Endothelial cell of umbilical vein (primary cell): Measurements from ENCODE around the gene TBX1. TPM values are rescaled to one million over a fixed set of nuclear protein-coding genes. Genes with fewer than 3 reads are reported as not detected.

ENCODE experiments used
- BruUV-seq: library from RNA; stranded (reverse); fragments of 400-500 nt; replicated peaks from 2 replicates; lab custom pipeline; 2021; lab: Mats Ljungman, UMichigan
- CTCF ChIA-PET: fragments of 300-600, 350-600 bp; sonication (Branson Sonifier 250); formaldehyde crosslinking; loops from one replicate; lab custom pipeline; 2021; ENCODE audit warnings: antibody characterized with exemption, inconsistent platforms; lab: Charles Lee
- POLR2A ChIA-PET: fragments of 300-600, 350-600 bp; sonication (Branson Sonifier 250); formaldehyde crosslinking; loops from one replicate; lab custom pipeline; 2021; ENCODE audit warnings: antibody characterized with exemption, inconsistent platforms; lab: Charles Lee
- DNase-seq: peaks from one replicate; pipeline ENCODE4 v3.0.0-alpha.2; 2011; ENCODE audit warnings: low read depth, low spot score
- FAIRE-seq: peaks from 2 replicates; lab custom pipeline; 2011; peaks lifted over from hg19 to GRCh38; lab: Jason Lieb, UNC
- H2AFZ ChIP-seq: 2 replicates; pipeline ENCODE4 v1.6.0; 2012; ENCODE audit warnings: low read depth, low read length, control low read depth, inconsistent platforms
- H3K27ac ChIP-seq: 2 replicates; pipeline ENCODE4 v1.5.1; 2011; ENCODE audit warnings: low read depth, mild to moderate bottlenecking, control low read depth, low read length, moderate library complexity; ENCODE audit not compliant: insufficient read depth
- H3K27me3 ChIP-seq, 2 experiments: 2 replicates each; pipeline versions ENCODE4 v1.6.0 to v1.6.1; 2011; ENCODE audit warnings: low read length in 2 of 2, mixed read lengths in 1 of 2; ENCODE audit not compliant: control insufficient read depth in 2 of 2, insufficient read depth in 2 of 2
- H3K36me3 ChIP-seq, 2 experiments: 2 replicates in 1 of 2; 3 replicates in 1 of 2; pipeline ENCODE4 v1.5.1; 2011; ENCODE audit warnings: low read length in 2 of 2, mild to moderate bottlenecking in 1 of 2, moderate library complexity in 1 of 2; ENCODE audit not compliant: control insufficient read depth in 2 of 2, insufficient read depth in 2 of 2; ENCODE audit errors: extremely low read depth in 1 of 2
- H3K4me1 ChIP-seq: 3 replicates; pipeline ENCODE4 v1.5.1; 2011; ENCODE audit warnings: mild to moderate bottlenecking, low read length; ENCODE audit not compliant: control insufficient read depth, insufficient read depth; ENCODE audit errors: extremely low read depth
- H3K4me2 ChIP-seq: 2 replicates; pipeline ENCODE4 v1.6.1; 2011; ENCODE audit warnings: low read length, control low read depth, mixed read lengths; ENCODE audit not compliant: insufficient read depth
- H3K4me3 ChIP-seq, 3 experiments: fragments of 200-600 bp in 1 of 3; sonication (generic), shearing (Covaris generic) in 1 of 3; replicated peaks in 1 of 3; 2 replicates each; pipeline ENCODE4 v1.5.1; 2011 to 2016; ENCODE audit warnings: control low read depth in 3 of 3, low read length in 3 of 3, mild to moderate bottlenecking in 2 of 3, inconsistent platforms in 1 of 3, low read depth in 1 of 3, moderate library complexity in 1 of 3; ENCODE audit not compliant: insufficient read depth in 1 of 3
- H3K79me2 ChIP-seq: 2 replicates; pipeline ENCODE4 v1.6.0; 2012; ENCODE audit warnings: low read length, inconsistent platforms; ENCODE audit not compliant: control insufficient read depth, insufficient read depth
- H3K9ac ChIP-seq: replicated peaks from 2 replicates; pipeline ENCODE3; 2011; ENCODE audit warnings: low read length, control low read depth; ENCODE audit not compliant: insufficient read depth; ENCODE audit errors: extremely low read depth
- H3K9me1 ChIP-seq: replicated peaks from 3 replicates; pipeline ENCODE4 v1.6.0; 2011; ENCODE audit warnings: mild to moderate bottlenecking, low read length; ENCODE audit not compliant: control insufficient read depth, insufficient read depth; ENCODE audit errors: extremely low read depth
- H3K9me3 ChIP-seq: replicated peaks from 2 replicates; pipeline ENCODE4 v1.5.1; 2012; ENCODE audit warnings: low read length, inconsistent platforms; ENCODE audit not compliant: control insufficient read depth, insufficient read depth
- H4K20me1 ChIP-seq: replicated peaks from 2 replicates; pipeline ENCODE3; 2011; ENCODE audit warnings: mild to moderate bottlenecking, low read length; ENCODE audit not compliant: control insufficient read depth, insufficient read depth; ENCODE audit errors: extremely low read depth
- CTCF ChIP-seq, 2 donors: IDR thresholded peaks; 1 replicate in 1 of 2; 2 replicates in 1 of 2; pipeline ENCODE4 v1.5.1; 2011; ENCODE audit warnings: low read length in 2 of 2, mild to moderate bottlenecking in 2 of 2, moderate library complexity in 2 of 2, control low read depth in 1 of 2, inconsistent platforms in 1 of 2, low read depth in 1 of 2; ENCODE audit not compliant: insufficient read depth in 1 of 2; ENCODE audit errors: extremely low read depth in 1 of 2
- EZH2 ChIP-seq: IDR thresholded peaks from 2 replicates; pipeline ENCODE4 v1.6.1; 2012; ENCODE audit warnings: borderline replicate concordance, low read depth, mild to moderate bottlenecking, moderate library complexity, low read length, inconsistent platforms; ENCODE audit not compliant: severe bottlenecking
- FOS ChIP-seq: IDR thresholded peaks from 2 replicates; pipeline ENCODE4 v1.6.1; 2011; ENCODE audit warnings: mild to moderate bottlenecking, low read length, moderate library complexity, borderline replicate concordance; ENCODE audit not compliant: insufficient read depth
- GATA2 ChIP-seq: IDR thresholded peaks from 2 replicates; pipeline ENCODE4 v1.7.0; 2011; ENCODE audit warnings: low read depth, mild to moderate bottlenecking, moderate library complexity, mixed read lengths, low read length; ENCODE audit not compliant: insufficient read length, insufficient read depth
- JUN ChIP-seq: IDR thresholded peaks from 2 replicates; pipeline ENCODE4 v1.6.1; 2011; ENCODE audit warnings: borderline replicate concordance, low read depth; ENCODE audit not compliant: insufficient read length, insufficient read depth
- MAX ChIP-seq: IDR thresholded peaks from 2 replicates; pipeline ENCODE4 v1.6.1; 2011; ENCODE audit not compliant: insufficient read depth, insufficient read length
- MYC ChIP-seq: IDR thresholded peaks from one replicate; pipeline ENCODE4 v1.6.1; 2011; ENCODE audit warnings: mild to moderate bottlenecking, low read depth, low read length
- POLR2A ChIP-seq: IDR thresholded peaks from 2 replicates; pipeline ENCODE4 v1.6.1; 2012; ENCODE audit warnings: low read depth, mild to moderate bottlenecking, control low read depth, low read length
- POLR2AphosphoS5 ChIP-seq: IDR thresholded peaks from 2 replicates; pipeline ENCODE4 v1.6.1; 2012; ENCODE audit warnings: low read depth, mild to moderate bottlenecking, control low read depth, low read length, moderate library complexity; ENCODE audit not compliant: insufficient read depth
- dilution Hi-C: fragments of 300-500 bp; cut with MboI; formaldehyde crosslinking; loops from one replicate; pipeline ENCODE4 v1.15.0; 2019; ENCODE audit warnings: low sequenced_read_pairs; ENCODE audit not compliant: extremely low pct_ligation_motif_present
- intact Hi-C: fragments of 100-400 bp; cut with micrococcal nuclease; formaldehyde crosslinking; loops from one replicate; pipeline ENCODE4 v1.10.0; 2022
- polyA plus RNA-seq, 4 experiments: library from polyadenylated mRNA; depleted of rRNA in 3 of 4; stranded (reverse) in 3 of 4; unstranded in 1 of 4; fragments of >200 nt; gene quantifications; 2 replicates each; pipeline versions ENCODE4 v1.2.1 to v1.2.3, GENCODE V29; 2011 to 2012; ENCODE audit warnings: missing spikeins in 1 of 4
- total RNA-seq: library from RNA; stranded (reverse); gene quantifications from 2 replicates; pipeline ENCODE4 v1.2.3, GENCODE V29; 2021

TBX1 gene
- total and polyA plus RNA-seq, 2 donors (not counting 3 experiments of a cell fraction or from before 2014, with no cell fraction given), result 11.0 to 30.2 TPM

- H3K9me1 ChIP-seq, result no peaks in the 10 kb centered on the region
- dilution Hi-C loops, result no loop called here
- no peak for TF ChIP-seq GATA2
- no peak for TF ChIP-seq CTCF (IDR thresholded peaks at IDR 0.05; ENCODE audit: extremely low read depth in 1 of 2, insufficient read depth in 1 of 2, low read depth in 1 of 2, low read length in 2 of 2)
- no peak for TF ChIP-seq EZH2
- TF ChIP-seq FOS, result no peak
- TF ChIP-seq POLR2A, result no peak
- TF ChIP-seq MAX, result no peak
- TF ChIP-seq POLR2AphosphoS5, result no peak
- no peak for TF ChIP-seq JUN
- no peak for TF ChIP-seq MYC
Measured at GRCh38 chr22:19733755-19734154, 26.8 kb upstream of the TBX1 start.

More at GRCh38 chr22:19733755-19734154, 26.8 kb upstream of the TBX1 start:
- intact Hi-C loops, result no loop called here
- Histone ChIP-seq H3K36me3 (no peaks in the 10 kb centered on the region), H3K9ac (no peak overlapping the region), H3K4me1 (peaks cover 3% of the 10 kb centered on the region), H3K27ac (no peak overlapping the region), H3K4me2 (no peak overlapping the region), H2AFZ (no peak overlapping the region), H3K4me3 (no peak overlapping the region), H4K20me1 (no peaks in the 10 kb centered on the region), H3K79me2 (no peaks in the 10 kb centered on the region), H3K27me3 (no peaks in the 10 kb centered on the region), H3K9me3 (no peaks in the 10 kb centered on the region)
- FAIRE-seq, result no peak
- ChIA-PET CTCF (interaction anchor here (1.3 kb wide), 1 partner anchor 67 kb away, joined by 4 read pairs; no protein-coding TSS in a partner anchor), POLR2A (no interaction called here)
- DNase-seq, result no peak
- BruUV-seq, result no TSS peak
